Common myeloid progenitor, CD34-positive (primary cell): ENCODE results near the gene FTL.

Experiments
- CTCF ChIA-PET: fragments of 350-600 bp; sonication (Branson Sonifier 250); formaldehyde crosslinking; loops from one replicate; lab custom pipeline; 2021; ENCODE audit warnings: antibody characterized with exemption; lab: Charles Lee
- POLR2A ChIA-PET: fragments of 350-600 bp; sonication (Branson Sonifier 250); formaldehyde crosslinking; loops from one replicate; lab custom pipeline; 2021; ENCODE audit warnings: antibody characterized with exemption; lab: Charles Lee
- DNase-seq, 3 donors: peaks; one replicate each; pipeline versions ENCODE4 v3.0.0 to v3.0.0-alpha.2; 2013
- H3K27ac ChIP-seq, 2 experiments: 1 replicate in 1 of 2; 2 replicates in 1 of 2; pipeline ENCODE4 v1.7.0; 2013; ENCODE audit warnings: inconsistent platforms in 2 of 2, low read length in 2 of 2, mild to moderate bottlenecking in 2 of 2, low read depth in 1 of 2, moderate library complexity in 1 of 2; ENCODE audit not compliant: severe bottlenecking in 2 of 2, insufficient read depth in 1 of 2, poor library complexity in 1 of 2
- H3K27me3 ChIP-seq, 5 experiments: replicated peaks in 2 of 5; 1 replicate in 3 of 5; 2 replicates in 2 of 5; pipeline versions ENCODE4 v1.6.1 to v1.7.0; 2013; ENCODE audit warnings: low read length in 4 of 5, mild to moderate bottlenecking in 2 of 5, moderate library complexity in 2 of 5, inconsistent platforms in 1 of 5; ENCODE audit not compliant: insufficient read depth in 5 of 5, control insufficient read depth in 4 of 5
- H3K36me3 ChIP-seq, 4 experiments: 1 replicate in 2 of 4; 2 replicates in 2 of 4; pipeline versions ENCODE4 v1.6.1 to v1.7.0; 2013; ENCODE audit warnings: low read length in 3 of 4, control low read depth in 1 of 4, mild to moderate bottlenecking in 1 of 4; ENCODE audit not compliant: control insufficient read depth in 4 of 4, insufficient read depth in 4 of 4
- H3K4me1 ChIP-seq, 4 experiments: 1 replicate in 3 of 4; 2 replicates in 1 of 4; pipeline versions ENCODE4 v1.6.1 to v1.7.1; 2013; ENCODE audit warnings: low read length in 3 of 4, mild to moderate bottlenecking in 3 of 4, control low read depth in 1 of 4, inconsistent platforms in 1 of 4, moderate library complexity in 1 of 4; ENCODE audit not compliant: control insufficient read depth in 4 of 4, insufficient read depth in 4 of 4; ENCODE audit errors: control extremely low read depth in 1 of 4
- H3K4me3 ChIP-seq, 7 experiments: 1 replicate in 4 of 7; 2 replicates in 3 of 7; pipeline versions ENCODE4 v1.5.1 to v1.7.0; 2013; ENCODE audit warnings: mild to moderate bottlenecking in 7 of 7, low read length in 6 of 7, moderate library complexity in 6 of 7, inconsistent platforms in 2 of 7, low read depth in 2 of 7, control low read depth in 1 of 7; ENCODE audit not compliant: insufficient read depth in 4 of 7, control insufficient read depth in 1 of 7; ENCODE audit errors: extremely low read depth in 1 of 7
- H3K9me3 ChIP-seq, 5 experiments: 1 replicate in 4 of 5; 2 replicates in 1 of 5; pipeline versions ENCODE4 v1.6.1 to v1.7.1; 2013; ENCODE audit warnings: low read length in 4 of 5, mild to moderate bottlenecking in 2 of 5, inconsistent platforms in 1 of 5, low read depth in 1 of 5, moderate library complexity in 1 of 5; ENCODE audit not compliant: control insufficient read depth in 4 of 5, insufficient read depth in 2 of 5; ENCODE audit errors: control extremely low read depth in 1 of 5
- WGBS: methylation state at CpG from one replicate; pipeline ENCODE4 v1.1.5; 2013; ENCODE audit not compliant: insufficient coverage; 5-methylcytosine and 5-hydroxymethylcytosine counted together

Gene FTL

GRCh38 chr19:49004964-49005614, 40.0 kb downstream of the FTL start:
- POLR2A ChIA-PET = no interaction called here
- Histone ChIP-seq H3K27me3 (no peaks in the 10 kb centered on the region), H3K4me1 (no peaks in the 10 kb centered on the region), H3K4me3 (no peak overlapping the region), H3K27ac (no peak overlapping the region), H3K9me3 (no peaks in the 10 kb centered on the region), H3K36me3 (peaks cover 19 to 65% (median 41%) of the 10 kb centered on the region in 4 experiments)
- no peak for DNase-seq
- 98% methylated on average over 6 of the region's 7 CpGs for WGBS
- CTCF ChIA-PET = interaction anchor here (1.1 kb wide), 1 partner anchor 9 kb away, joined by 3 read pairs; no protein-coding TSS in a partner anchor

GRCh38 chr19:49006905-49007304, 41.8 kb downstream of the FTL start:
- Histone ChIP-seq H3K27ac (no peak overlapping the region), H3K27me3 (no peaks in the 10 kb centered on the region), H3K9me3 (no peaks in the 10 kb centered on the region), H3K4me3 (no peak overlapping the region), H3K4me1 (no peaks in the 10 kb centered on the region), H3K36me3 (peaks cover 19 to 78% (median 58%) of the 10 kb centered on the region in 4 experiments)
- DNase-seq = no peak
- WGBS = 97% methylated on average over 22 of the region's 22 CpGs
- ChIA-PET POLR2A (no interaction called here), CTCF (interaction anchor here (1.0 kb wide), 1 partner anchor 13 kb away, joined by 3 read pairs; no protein-coding TSS in a partner anchor)

DNA sequence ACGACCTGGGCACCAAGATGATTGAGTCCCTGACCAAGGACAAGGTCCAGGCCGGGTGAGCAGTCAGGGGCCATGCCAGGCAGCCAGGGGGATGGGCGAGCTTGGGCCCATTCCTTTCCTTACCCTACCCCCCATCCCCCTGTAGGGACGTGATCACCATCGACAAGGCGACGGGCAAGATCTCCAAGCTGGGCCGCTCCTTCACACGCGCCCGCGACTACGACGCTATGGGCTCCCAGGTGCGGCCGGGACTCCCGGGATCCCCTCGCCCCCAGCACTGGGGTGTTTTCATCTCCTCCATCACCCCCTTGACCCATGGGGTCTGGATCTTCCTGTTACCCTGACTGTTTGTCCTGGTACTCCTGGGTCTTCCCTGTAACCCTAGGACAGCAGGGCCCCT, 44.7 kb downstream of the FTL start:
- no peaks in the 10 kb centered on the region for H3K27me3 ChIP-seq
- H3K4me1 ChIP-seq = no peaks in the 10 kb centered on the region
- no peaks in the 10 kb centered on the region for H3K9me3 ChIP-seq
- WGBS = 98% methylated on average over 13 of the region's 18 CpGs
- no peak overlapping the region for H3K27ac ChIP-seq
- no peak overlapping the region for H3K4me3 ChIP-seq
- H3K36me3 ChIP-seq = peaks cover 16 to 78% (median 58%) of the 10 kb centered on the region in 4 experiments
- DNase-seq = no peak
- ChIA-PET POLR2A (interaction anchor here (0.6 kb wide), 1 partner anchor 48 kb away, joined by 6 read pairs; the partner anchor contains the start of gene CGB7), CTCF (interaction anchor here (0.6 to 4.3 kb wide), 4 partner anchors 8 to 16 kb away, joined by 3 to 15 read pairs (median 4); partner anchors contain the start of genes GYS1 and RUVBL2)

DNA sequence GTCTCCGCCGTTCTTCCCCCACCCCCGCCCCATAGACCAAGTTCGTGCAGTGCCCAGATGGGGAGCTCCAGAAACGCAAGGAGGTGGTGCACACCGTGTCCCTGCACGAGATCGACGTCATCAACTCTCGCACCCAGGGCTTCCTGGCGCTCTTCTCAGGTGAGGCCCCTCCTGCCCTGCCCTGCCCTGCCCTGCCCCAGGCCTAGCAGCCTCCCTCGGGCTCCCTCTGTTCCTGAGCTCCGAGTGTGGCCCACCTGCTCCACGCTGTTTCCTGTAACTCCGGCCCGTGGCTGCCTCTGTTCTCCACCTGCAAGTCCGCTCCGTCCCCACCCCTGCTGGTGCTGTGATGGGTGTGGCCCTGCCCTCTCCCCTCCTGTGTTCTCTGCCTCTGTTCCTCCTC, 45.3 kb downstream of the FTL start:
- H3K4me1 ChIP-seq = no peaks in the 10 kb centered on the region
- H3K27me3 ChIP-seq = no peaks in the 10 kb centered on the region
- H3K4me3 ChIP-seq = no peak overlapping the region
- no peaks in the 10 kb centered on the region for H3K9me3 ChIP-seq
- ChIA-PET POLR2A (interaction anchor here (0.6 kb wide), 1 partner anchor 47 kb away, joined by 6 read pairs; the partner anchor contains the start of gene CGB7), CTCF (interaction anchor here (1.6 to 4.3 kb wide), 2 partner anchors 7 to 10 kb away, joined by 3 to 15 read pairs; no protein-coding TSS in a partner anchor)
- WGBS = 96% methylated on average over 17 of the region's 18 CpGs
- no peak for DNase-seq
- no peak overlapping the region for H3K27ac ChIP-seq
- H3K36me3 ChIP-seq = peaks cover 13 to 78% (median 58%) of the 10 kb centered on the region in 4 experiments

- WGBS = 92% methylated on average over 13 of the region's 17 CpGs
- POLR2A ChIA-PET = no interaction called here
- H3K9me3 ChIP-seq = no peaks in the 10 kb centered on the region
- CTCF ChIA-PET = interaction anchor here (4.3 kb wide), 1 partner anchor 11 kb away, joined by 15 read pairs; no protein-coding TSS in a partner anchor
- no peaks in the 10 kb centered on the region for H3K4me1 ChIP-seq
- H3K4me3 ChIP-seq = no peak overlapping the region
- no peaks in the 10 kb centered on the region for H3K27me3 ChIP-seq
- H3K27ac ChIP-seq = no peak overlapping the region
- H3K36me3 ChIP-seq = peaks cover 12 to 79% (median 60%) of the 10 kb centered on the region in 4 experiments
- DNase-seq = no peak
These were observed 46.1 kb downstream of the FTL start for GRCh38 chr19:49011194-49011593.

GRCh38 chr19:49014123-49014869, 49.2 kb downstream of the FTL start:
- peaks cover 0 to 20% (median 19%) of the 10 kb centered on the region in 4 experiments for H3K4me1 ChIP-seq
- peaks cover 7 to 67% (median 53%) of the 10 kb centered on the region in 4 experiments for H3K36me3 ChIP-seq
- no peak for DNase-seq
- H3K27ac ChIP-seq = no peak overlapping the region
- WGBS = 97% methylated on average over 28 of the region's 32 CpGs
- CTCF ChIA-PET = interaction anchor here (1.0 to 2.3 kb wide), 3 partner anchors 9 to 16 kb away, joined by 3 to 7 read pairs (median 6); no protein-coding TSS in a partner anchor
- no peak overlapping the region for H3K4me3 ChIP-seq
- peaks cover 0 to 15% (median 4%) of the 10 kb centered on the region in 5 experiments for H3K27me3 ChIP-seq
- H3K9me3 ChIP-seq = no peaks in the 10 kb centered on the region
- POLR2A ChIA-PET = no interaction called here
